Activated CD4-positive, alpha-beta memory T cell treated with anti-CD3 and anti-CD28 coated beads for 36 hours (primary cell): ENCODE results near the gene CCDC9. TPM values are rescaled to one million over a fixed set of nuclear protein-coding genes. Genes with fewer than 3 reads are reported as not detected.
A peak's percentile ranks its signal among the peaks of the same experiment; 100 is the strongest.

Source experiments
- CTCF ChIA-PET: fragments of 350-600 bp; sonication (Branson Sonifier 250); formaldehyde crosslinking; loops from one replicate; lab custom pipeline; 2021; ENCODE audit warnings: antibody characterized with exemption, inconsistent platforms; lab: Charles Lee
- POLR2A ChIA-PET: fragments of 350-600 bp; sonication (Branson Sonifier 250); formaldehyde crosslinking; loops from one replicate; lab custom pipeline; 2021; ENCODE audit warnings: antibody characterized with exemption; lab: Charles Lee
- DNase-seq: peaks from one replicate; pipeline ENCODE4 v3.0.0-alpha.2; 2020
- H3K27ac Mint-ChIP-seq: one replicate; pipeline ENCODE4 v1.8.0; 2021; ENCODE audit warnings: mixed read lengths
- H3K27me3 Mint-ChIP-seq: one replicate; pipeline ENCODE4 v1.8.0; 2021; ENCODE audit warnings: mixed read lengths
- H3K36me3 Mint-ChIP-seq: one replicate; pipeline ENCODE4 v1.8.0; 2021; ENCODE audit warnings: mixed read lengths
- H3K4me1 Mint-ChIP-seq: one replicate; pipeline ENCODE4 v1.8.0; 2021; ENCODE audit warnings: low read depth, mixed read lengths
- H3K4me3 Mint-ChIP-seq: one replicate; pipeline ENCODE4 v1.8.0; 2021; ENCODE audit warnings: mild to moderate bottlenecking, mixed read lengths
- H3K9me3 Mint-ChIP-seq: one replicate; pipeline ENCODE4 v1.8.0; 2021; ENCODE audit warnings: mixed read lengths
- intact Hi-C: fragments of 100-400 bp; cut with micrococcal nuclease; formaldehyde crosslinking; loops from one replicate; pipeline ENCODE4 v1.15.1; 2023
- total RNA-seq, 2 experiments: library from RNA; stranded (reverse); gene quantifications; one replicate each; pipeline ENCODE4 v1.2.3, GENCODE V29; 2021

The CCDC9 gene
- total RNA-seq, 2 experiments from 2014 or later: 32.7 to 39.1 TPM

- no peaks in the 10 kb centered on the region for H3K9me3 Mint-ChIP-seq
- ChIA-PET POLR2A (interaction anchor here (0.8 kb wide), 1 partner anchor 123 kb away, joined by 3 read pairs; the partner anchor contains the start of gene ZC3H4), CTCF (interaction anchor here (1.0 kb wide), 1 partner anchor 25 kb away, joined by 5 read pairs; no protein-coding TSS in a partner anchor)
- intact Hi-C loops: no loop called here
- DNase-seq: no peak
- no peak overlapping the region for H3K27ac Mint-ChIP-seq
- H3K4me3 Mint-ChIP-seq: no peak overlapping the region
- no peaks in the 10 kb centered on the region for H3K36me3 Mint-ChIP-seq
- H3K4me1 Mint-ChIP-seq: peaks cover 30% of the 10 kb centered on the region
- H3K27me3 Mint-ChIP-seq: peaks cover 1% of the 10 kb centered on the region
Observed at GRCh38 chr19:47236072-47236675, 20.2 kb upstream of the CCDC9 start.

GRCh38 chr19:47239152-47239551 is 17.2 kb upstream of the CCDC9 start:
- ChIA-PET CTCF (interaction anchor here (0.7 to 1.6 kb wide), 3 partner anchors 13 to 28 kb away, joined by 3 to 4 read pairs (median 3); no protein-coding TSS in a partner anchor), POLR2A (interaction anchor here (1.9 kb wide), 1 partner anchor 13 kb away, joined by 10 read pairs; no protein-coding TSS in a partner anchor)
- Mint-ChIP-seq H3K4me1 (peaks cover 21% of the 10 kb centered on the region), H3K36me3 (no peaks in the 10 kb centered on the region), H3K9me3 (no peaks in the 10 kb centered on the region), H3K27me3 (peaks cover 1% of the 10 kb centered on the region), H3K27ac (no peak overlapping the region), H3K4me3 (no peak overlapping the region)
- DNase-seq: no peak
- intact Hi-C loops: no loop called here

GRCh38 chr19:47239610-47240296 is 16.6 kb upstream of the CCDC9 start:
- peaks cover 24% of the 10 kb centered on the region for H3K4me1 Mint-ChIP-seq

GRCh38 chr19:47240556-47240955 is 15.8 kb upstream of the CCDC9 start:
- H3K9me3 Mint-ChIP-seq: no peaks in the 10 kb centered on the region
- H3K27me3 Mint-ChIP-seq: peaks cover 1% of the 10 kb centered on the region
- POLR2A ChIA-PET: interaction anchor here (1.3 to 1.9 kb wide), 2 partner anchors 14 kb away, joined by 5 to 10 read pairs; no protein-coding TSS in a partner anchor
- intact Hi-C loops: loop anchor here (5.0 kb wide), 1 partner anchor 218 kb away; no protein-coding TSS in a partner anchor
- H3K4me3 Mint-ChIP-seq: no peak overlapping the region
- H3K27ac Mint-ChIP-seq: no peak overlapping the region
- peaks cover 26% of the 10 kb centered on the region for H3K4me1 Mint-ChIP-seq
- no peak for DNase-seq
- CTCF ChIA-PET: interaction anchor here (1.9 kb wide), 1 partner anchor 30 kb away, joined by 6 read pairs; no protein-coding TSS in a partner anchor
- H3K36me3 Mint-ChIP-seq: no peaks in the 10 kb centered on the region

More at GRCh38 chr19:47239610-47240296, 16.6 kb upstream of the CCDC9 start:
- POLR2A ChIA-PET: interaction anchor here (1.9 kb wide), 1 partner anchor 14 kb away, joined by 10 read pairs; no protein-coding TSS in a partner anchor
- H3K36me3 Mint-ChIP-seq: no peaks in the 10 kb centered on the region
- intact Hi-C loops: loop anchor here (5.0 kb wide), 1 partner anchor 217 kb away; no protein-coding TSS in a partner anchor
- no peaks in the 10 kb centered on the region for H3K9me3 Mint-ChIP-seq
- H3K27me3 Mint-ChIP-seq: peaks cover 1% of the 10 kb centered on the region
- peak; percentile 66 for DNase-seq
- no peak overlapping the region for H3K4me3 Mint-ChIP-seq
- CTCF ChIA-PET: interaction anchor here (0.7 to 1.9 kb wide), 4 partner anchors 14 to 29 kb away, joined by 3 to 6 read pairs (median 4); no protein-coding TSS in a partner anchor
- no peak overlapping the region for H3K27ac Mint-ChIP-seq

GRCh38 chr19:47240996-47241918 is 15.1 kb upstream of the CCDC9 start:
- Mint-ChIP-seq H3K36me3 (no peaks in the 10 kb centered on the region), H3K9me3 (no peaks in the 10 kb centered on the region), H3K4me1 (peaks cover 26% of the 10 kb centered on the region), H3K4me3 (no peak overlapping the region), H3K27ac (no peak overlapping the region), H3K27me3 (peaks cover 1% of the 10 kb centered on the region)
- peak; percentile 90 for DNase-seq
- ChIA-PET CTCF (interaction anchor here (1.9 kb wide), 1 partner anchor 31 kb away, joined by 6 read pairs; no protein-coding TSS in a partner anchor), POLR2A (interaction anchor here (1.3 kb wide), 1 partner anchor 15 kb away, joined by 5 read pairs; no protein-coding TSS in a partner anchor)
- intact Hi-C loops: loop anchor here (1.0 to 5.0 kb wide), 2 partner anchors 62 to 219 kb away; no protein-coding TSS in a partner anchor

- H3K36me3 Mint-ChIP-seq: no peaks in the 10 kb centered on the region
- CTCF ChIA-PET: interaction anchor here (1.9 to 6.8 kb wide), 2 partner anchors 31 to 32 kb away, joined by 6 to 333 read pairs; no protein-coding TSS in a partner anchor
- POLR2A ChIA-PET: interaction anchor here (1.2 to 1.3 kb wide), 2 partner anchors 10 to 16 kb away, joined by 4 to 5 read pairs; no protein-coding TSS in a partner anchor
- no peaks in the 10 kb centered on the region for H3K9me3 Mint-ChIP-seq
- peaks cover 26% of the 10 kb centered on the region for H3K4me1 Mint-ChIP-seq
- intact Hi-C loops: loop anchor here (1.0 to 5.0 kb wide), 2 partner anchors 63 to 220 kb away; no protein-coding TSS in a partner anchor
- H3K27me3 Mint-ChIP-seq: peaks cover 1% of the 10 kb centered on the region
- no peak for DNase-seq
- H3K27ac Mint-ChIP-seq: no peak overlapping the region
- no peak overlapping the region for H3K4me3 Mint-ChIP-seq
Observed at GRCh38 chr19:47241919-47242577, 14.3 kb upstream of the CCDC9 start.

GRCh38 chr19:47243364-47243775 is 13.0 kb upstream of the CCDC9 start:
- peak overlapping the region; percentile 76 for H3K4me3 Mint-ChIP-seq
- H3K9me3 Mint-ChIP-seq: no peaks in the 10 kb centered on the region
- H3K4me1 Mint-ChIP-seq: peaks cover 29% of the 10 kb centered on the region
- intact Hi-C loops: loop anchor here (1.0 to 5.0 kb wide), 2 partner anchors 13 to 221 kb away; partner anchors contain the start of gene CCDC9
- peaks cover 1% of the 10 kb centered on the region for H3K27me3 Mint-ChIP-seq
- no peaks in the 10 kb centered on the region for H3K36me3 Mint-ChIP-seq
- CTCF ChIA-PET: interaction anchor here (0.8 to 6.8 kb wide), 14 partner anchors 9 to 230 kb away, joined by 3 to 333 read pairs (median 32); partner anchors contain the start of genes CCDC9, SAE1 and ZC3H4
- POLR2A ChIA-PET: interaction anchor here (0.8 to 2.8 kb wide), 11 partner anchors 11 to 130 kb away, joined by 3 to 49 read pairs (median 8); partner anchors contain the start of genes CCDC9 and ZC3H4
- peak overlapping the region; percentile 90 for H3K27ac Mint-ChIP-seq
- DNase-seq: no peak

- peak overlapping the region; percentile 90 for H3K27ac Mint-ChIP-seq
- peaks cover under 1% of the 10 kb centered on the region for H3K27me3 Mint-ChIP-seq
- H3K36me3 Mint-ChIP-seq: no peaks in the 10 kb centered on the region
- H3K9me3 Mint-ChIP-seq: no peaks in the 10 kb centered on the region
- peaks cover 25% of the 10 kb centered on the region for H3K4me1 Mint-ChIP-seq
- peak; percentile 96 for DNase-seq
- CTCF ChIA-PET: interaction anchor here (0.6 to 6.8 kb wide), 52 partner anchors 9 to 626 kb away, joined by 3 to 333 read pairs (median 6); partner anchors contain the start of genes ARHGAP35, CCDC9, DHX34 and INAFM1
- peak overlapping the region; percentile 76 for H3K4me3 Mint-ChIP-seq
- intact Hi-C loops: loop anchor here (1.0 to 5.0 kb wide), 8 partner anchors 12 to 222 kb away; partner anchors contain the start of genes BBC3, CCDC9 and SAE1
- POLR2A ChIA-PET: interaction anchor here (0.6 to 2.8 kb wide), 21 partner anchors 10 to 231 kb away, joined by 3 to 49 read pairs (median 5); partner anchors contain the start of genes CCDC9, DHX34, SAE1 and ZC3H4
Observed at GRCh38 chr19:47243776-47244547, 12.4 kb upstream of the CCDC9 start.

GRCh38 chr19:47247308-47247990 is 8.9 kb upstream of the CCDC9 start:
- Mint-ChIP-seq H3K4me3 (no peak overlapping the region), H3K36me3 (no peaks in the 10 kb centered on the region), H3K9me3 (no peaks in the 10 kb centered on the region), H3K27ac (peak overlapping the region; percentile 35), H3K4me1 (peaks cover 17% of the 10 kb centered on the region), H3K27me3 (no peaks in the 10 kb centered on the region)
- DNase-seq: peak; percentile 88
- intact Hi-C loops: no loop called here
- POLR2A ChIA-PET: interaction anchor here (1.0 to 1.4 kb wide), 2 partner anchors 15 to 21 kb away, joined by 3 read pairs; no protein-coding TSS in a partner anchor
- CTCF ChIA-PET: interaction anchor here (0.6 to 6.8 kb wide), 25 partner anchors 8 to 482 kb away, joined by 3 to 333 read pairs (median 5); partner anchors contain the start of genes CCDC9, SAE1 and ZC3H4
